SU-DHL-6 (cell line): Measurements from ENCODE around the gene SPATA33.

Experiments used
- EZH2phosphoT487 ChIP-seq: fragments of 200-600 bp; sonication (generic), shearing (Covaris generic); conservative IDR thresholded peaks from 2 replicates; pipeline ENCODE4 v1.6.1; 2018; ENCODE audit warnings: mild to moderate bottlenecking, antibody characterized with exemption, low read length, moderate library complexity, mixed read lengths
- TF ChIP-seq, protein P1 (sequence below): fragments of 200-600 bp; sonication (generic); IDR thresholded peaks from one replicate; pipeline ENCODE4 v1.5.1; 2017; ENCODE audit warnings: antibody characterized with exemption, mild to moderate bottlenecking, low read length, moderate library complexity; ENCODE audit not compliant: insufficient read depth, poor library complexity, severe bottlenecking

DNA sequence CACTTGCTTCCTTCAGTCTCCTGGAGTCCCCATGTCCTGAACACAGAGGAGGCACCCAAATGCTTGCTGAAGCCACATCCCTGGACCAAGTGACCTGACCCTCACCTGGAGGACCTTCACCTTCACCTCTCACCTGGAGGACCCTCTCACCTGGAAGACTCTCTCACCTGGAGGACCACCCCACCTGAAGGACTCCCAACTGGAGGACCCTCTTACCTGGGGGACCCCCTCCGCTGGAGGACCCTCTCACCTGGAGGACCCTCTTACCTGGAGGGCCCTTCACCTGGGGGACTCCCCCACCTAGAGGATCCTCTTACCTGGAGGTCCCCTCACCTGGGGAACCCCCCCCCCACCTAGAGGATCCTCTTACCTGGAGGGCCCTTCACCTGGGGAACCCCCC lies 28.3 kb downstream of the SPATA33 start:
- TF ChIP-seq, protein P1, sequence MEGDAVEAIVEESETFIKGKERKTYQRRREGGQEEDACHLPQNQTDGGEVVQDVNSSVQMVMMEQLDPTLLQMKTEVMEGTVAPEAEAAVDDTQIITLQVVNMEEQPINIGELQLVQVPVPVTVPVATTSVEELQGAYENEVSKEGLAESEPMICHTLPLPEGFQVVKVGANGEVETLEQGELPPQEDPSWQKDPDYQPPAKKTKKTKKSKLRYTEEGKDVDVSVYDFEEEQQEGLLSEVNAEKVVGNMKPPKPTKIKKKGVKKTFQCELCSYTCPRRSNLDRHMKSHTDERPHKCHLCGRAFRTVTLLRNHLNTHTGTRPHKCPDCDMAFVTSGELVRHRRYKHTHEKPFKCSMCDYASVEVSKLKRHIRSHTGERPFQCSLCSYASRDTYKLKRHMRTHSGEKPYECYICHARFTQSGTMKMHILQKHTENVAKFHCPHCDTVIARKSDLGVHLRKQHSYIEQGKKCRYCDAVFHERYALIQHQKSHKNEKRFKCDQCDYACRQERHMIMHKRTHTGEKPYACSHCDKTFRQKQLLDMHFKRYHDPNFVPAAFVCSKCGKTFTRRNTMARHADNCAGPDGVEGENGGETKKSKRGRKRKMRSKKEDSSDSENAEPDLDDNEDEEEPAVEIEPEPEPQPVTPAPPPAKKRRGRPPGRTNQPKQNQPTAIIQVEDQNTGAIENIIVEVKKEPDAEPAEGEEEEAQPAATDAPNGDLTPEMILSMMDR = no peak
- TF ChIP-seq EZH2phosphoT487 = no peak
